HCT116 (cell line): ENCODE results near the gene TRMT2A.

ENCODE experiments used
- CTCF ChIP-seq, 3 experiments: fragments of 200-600 bp in 1 of 3; sonication (generic) in 1 of 3; IDR thresholded peaks in 2 of 3; conservative IDR thresholded peaks in 1 of 3; 2 replicates each; pipeline ENCODE4 v1.5.1; 2012 to 2017; ENCODE audit warnings: low read depth in 2 of 3, low read length in 2 of 3, antibody characterized with exemption in 1 of 3, borderline replicate concordance in 1 of 3, control low read depth in 1 of 3, mild to moderate bottlenecking in 1 of 3, mixed read lengths in 1 of 3, mixed run types in 1 of 3, moderate library complexity in 1 of 3; ENCODE audit not compliant: insufficient read depth in 1 of 3
- MAX ChIP-seq: IDR thresholded peaks from 2 replicates; pipeline ENCODE4 v1.6.1; 2012
- POLR2A ChIP-seq: IDR thresholded peaks from 2 replicates; pipeline ENCODE4 v1.7.0; 2011; ENCODE audit warnings: borderline replicate concordance; ENCODE audit not compliant: insufficient read depth, insufficient read length; ENCODE audit errors: extremely low read depth
- POLR2AphosphoS5 ChIP-seq: IDR thresholded peaks from 2 replicates; pipeline ENCODE4 v1.6.1; 2011; ENCODE audit warnings: mild to moderate bottlenecking, low read depth, low read length, moderate library complexity
- SP1 ChIP-seq: IDR thresholded peaks from 2 replicates; pipeline ENCODE4 v1.6.1; 2012; ENCODE audit warnings: low read depth
- YY1 ChIP-seq: IDR thresholded peaks from 2 replicates; pipeline ENCODE4 v1.6.1; 2011; ENCODE audit warnings: low read length, low read depth, moderate library complexity, mild to moderate bottlenecking; ENCODE audit not compliant: insufficient replicate concordance; ENCODE audit errors: extremely low read depth

- no peak for TF ChIP-seq CTCF (IDR thresholded peaks at IDR 0.05 in 2 of 3, conservative IDR thresholded peaks at IDR 0.05 in 1 of 3; ENCODE audit: borderline replicate concordance in 1 of 3, insufficient read depth in 1 of 3, low read depth in 2 of 3, low read length in 2 of 3)
- TF ChIP-seq POLR2AphosphoS5, result no peak
- no peak for TF ChIP-seq SP1
- no peak for TF ChIP-seq POLR2A
- TF ChIP-seq MAX, result no peak
- TF ChIP-seq YY1, result no peak
Observed at GRCh38 chr22:20145206-20145831, 28.3 kb upstream of the TRMT2A start.
